Bronchial epithelial cell (primary cell): ENCODE measurements around the gene LAMA2. TPM values are rescaled to one million over a fixed set of nuclear protein-coding genes. Genes with fewer than 3 reads are reported as not detected.
A peak's percentile ranks its signal among the peaks of the same experiment; 100 is the strongest.

Experiments
- DNase-seq: peaks from one replicate; pipeline ENCODE4 v3.0.0-alpha.2; 2010; ENCODE audit warnings: low read depth
- FAIRE-seq: peaks from 2 replicates; lab custom pipeline; 2011; peaks lifted over from hg19 to GRCh38; lab: Jason Lieb, UNC
- H3K27me3 ChIP-seq: 2 replicates; pipeline ENCODE4 v1.5.1; 2011; ENCODE audit warnings: low read length; ENCODE audit not compliant: control insufficient read depth, insufficient read depth
- H3K36me3 ChIP-seq: 2 replicates; pipeline ENCODE4 v1.5.1; 2011; ENCODE audit warnings: low read length; ENCODE audit not compliant: control insufficient read depth, insufficient read depth
- H3K4me3 ChIP-seq: 2 replicates; pipeline ENCODE4 v1.5.1; 2011; ENCODE audit warnings: mild to moderate bottlenecking, low read depth, low read length, control low read depth
- total RNA-seq: library from RNA; depleted of rRNA; stranded (reverse); fragments of >200 nt; gene quantifications from 2 replicates; pipeline ENCODE4 v1.2.1, GENCODE V29; 2014
- TF ChIP-seq, protein P1 (sequence below): IDR thresholded peaks from 2 replicates; pipeline ENCODE4 v1.5.1; 2011; ENCODE audit warnings: mild to moderate bottlenecking, moderate library complexity, low read length, control low read depth, inconsistent platforms; ENCODE audit not compliant: insufficient read depth, severe bottlenecking

LAMA2 gene
- total RNA-seq, 1 donor from 2014 or later = 2.6 TPM

DNA sequence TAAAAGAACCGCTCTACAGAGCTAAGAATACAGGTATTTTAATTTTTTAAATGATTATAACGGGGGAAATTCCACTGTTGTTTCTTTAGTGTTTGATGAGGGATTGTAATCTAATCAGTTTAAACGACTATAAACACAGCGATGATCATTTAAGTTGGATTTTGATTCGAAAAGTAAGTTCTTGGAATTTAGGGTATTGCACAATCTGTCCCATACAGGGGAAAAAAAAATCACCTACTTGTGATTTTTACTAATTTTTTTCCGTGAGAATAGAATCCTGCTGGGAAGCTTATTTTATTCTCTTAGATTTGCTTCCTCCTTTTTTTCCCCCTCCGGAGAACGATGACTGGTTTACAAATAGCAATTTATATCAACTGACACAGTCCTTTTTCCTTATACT lies 108.0 kb downstream of the LAMA2 start:
- H3K36me3 ChIP-seq = no peaks in the 10 kb centered on the region
- H3K4me3 ChIP-seq = no peak overlapping the region
- no peaks in the 10 kb centered on the region for H3K27me3 ChIP-seq
- TF ChIP-seq, protein P1, sequence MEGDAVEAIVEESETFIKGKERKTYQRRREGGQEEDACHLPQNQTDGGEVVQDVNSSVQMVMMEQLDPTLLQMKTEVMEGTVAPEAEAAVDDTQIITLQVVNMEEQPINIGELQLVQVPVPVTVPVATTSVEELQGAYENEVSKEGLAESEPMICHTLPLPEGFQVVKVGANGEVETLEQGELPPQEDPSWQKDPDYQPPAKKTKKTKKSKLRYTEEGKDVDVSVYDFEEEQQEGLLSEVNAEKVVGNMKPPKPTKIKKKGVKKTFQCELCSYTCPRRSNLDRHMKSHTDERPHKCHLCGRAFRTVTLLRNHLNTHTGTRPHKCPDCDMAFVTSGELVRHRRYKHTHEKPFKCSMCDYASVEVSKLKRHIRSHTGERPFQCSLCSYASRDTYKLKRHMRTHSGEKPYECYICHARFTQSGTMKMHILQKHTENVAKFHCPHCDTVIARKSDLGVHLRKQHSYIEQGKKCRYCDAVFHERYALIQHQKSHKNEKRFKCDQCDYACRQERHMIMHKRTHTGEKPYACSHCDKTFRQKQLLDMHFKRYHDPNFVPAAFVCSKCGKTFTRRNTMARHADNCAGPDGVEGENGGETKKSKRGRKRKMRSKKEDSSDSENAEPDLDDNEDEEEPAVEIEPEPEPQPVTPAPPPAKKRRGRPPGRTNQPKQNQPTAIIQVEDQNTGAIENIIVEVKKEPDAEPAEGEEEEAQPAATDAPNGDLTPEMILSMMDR = no peak
- no peak for DNase-seq
- no peak for FAIRE-seq

DNA sequence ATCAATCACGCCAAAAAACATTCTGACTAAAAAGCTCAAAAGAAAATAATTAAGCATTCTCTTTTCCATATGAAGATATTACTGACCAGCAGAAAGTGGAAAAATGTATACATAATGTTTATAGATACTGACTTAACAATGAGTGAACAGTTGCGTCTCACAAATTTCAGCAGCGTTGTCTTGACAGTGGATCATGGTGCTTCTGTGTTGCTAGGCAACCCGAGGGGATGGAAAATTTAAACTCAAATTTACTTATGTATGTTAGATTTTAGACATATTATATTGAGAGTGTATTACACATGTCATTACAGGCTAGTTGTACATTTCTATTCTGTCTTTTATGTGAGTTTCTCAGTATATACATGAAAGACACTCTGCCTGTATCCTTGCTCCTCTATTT lies 110.2 kb downstream of the LAMA2 start:
- FAIRE-seq (no peak), DNase-seq (no peak)
- Histone ChIP-seq H3K36me3 (no peaks in the 10 kb centered on the region), H3K4me3 (no peak overlapping the region), H3K27me3 (no peaks in the 10 kb centered on the region)
- TF ChIP-seq, protein P1 = no peak

DNA sequence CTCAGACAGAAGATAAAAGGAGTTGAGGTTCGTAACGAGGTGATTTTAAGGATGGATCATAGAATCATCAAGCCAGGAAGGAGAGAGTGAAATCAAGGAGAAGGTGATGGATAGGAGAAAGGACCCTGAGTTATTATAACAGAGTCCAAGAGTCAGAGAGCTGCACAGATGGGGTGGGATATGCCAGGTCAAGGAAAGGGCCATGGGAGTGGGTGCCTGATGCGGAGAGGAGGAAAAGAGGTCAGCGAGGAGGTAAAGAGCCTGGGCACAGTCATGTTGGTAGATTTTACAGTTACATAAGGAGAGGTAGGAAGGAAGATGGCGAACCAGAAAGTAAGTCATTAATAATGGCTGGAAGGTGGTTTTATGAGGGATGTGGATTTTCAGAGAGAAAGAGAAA lies 114.9 kb downstream of the LAMA2 start:
- H3K27me3 ChIP-seq = no peaks in the 10 kb centered on the region
- DNase-seq (no peak), FAIRE-seq (no peak)
- no peak overlapping the region for H3K4me3 ChIP-seq
- TF ChIP-seq, protein P1 = no peak
- no peaks in the 10 kb centered on the region for H3K36me3 ChIP-seq

DNA sequence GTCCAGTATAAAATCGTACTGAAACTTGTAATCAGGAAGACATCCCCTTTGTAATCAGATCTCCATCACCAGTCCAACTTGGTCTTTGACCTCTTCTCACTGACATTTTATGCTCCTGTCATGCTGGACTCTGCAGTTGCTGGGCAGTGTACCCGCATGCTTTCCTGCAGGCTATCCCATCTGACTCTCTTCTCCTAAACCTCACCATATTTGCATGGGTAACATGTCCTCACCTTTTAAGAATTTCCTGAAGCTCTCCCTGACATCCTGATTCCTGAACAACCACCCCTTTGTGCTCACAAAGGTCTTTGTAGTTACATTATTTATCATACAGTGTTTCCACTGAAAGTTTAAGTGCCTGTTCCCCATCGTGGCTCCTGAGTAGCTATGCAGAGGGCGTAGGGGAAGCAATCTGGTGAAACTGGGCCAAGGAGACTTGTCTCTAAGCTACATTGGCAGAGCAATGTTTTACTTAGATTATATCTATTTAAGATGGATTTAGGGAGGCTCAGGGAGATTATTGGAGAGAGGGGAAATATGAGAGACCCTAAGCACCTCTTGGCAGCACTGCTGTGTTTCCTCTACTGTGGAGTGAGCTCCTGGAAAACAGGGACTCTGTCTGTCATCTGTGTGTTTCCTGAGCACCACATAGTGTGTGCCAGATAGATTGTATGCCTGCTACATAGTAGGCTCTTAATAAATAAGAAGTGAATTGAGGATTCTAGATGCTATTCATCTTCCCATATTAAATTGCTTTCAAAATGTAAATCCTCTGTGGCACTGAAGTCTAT lies 124.0 kb downstream of the LAMA2 start:
- TF ChIP-seq, protein P1 = no peak
- Histone ChIP-seq H3K27me3 (no peaks in the 10 kb centered on the region), H3K36me3 (no peaks in the 10 kb centered on the region), H3K4me3 (no peak overlapping the region)
- FAIRE-seq (no peak), DNase-seq (peak; percentile 4)

DNA sequence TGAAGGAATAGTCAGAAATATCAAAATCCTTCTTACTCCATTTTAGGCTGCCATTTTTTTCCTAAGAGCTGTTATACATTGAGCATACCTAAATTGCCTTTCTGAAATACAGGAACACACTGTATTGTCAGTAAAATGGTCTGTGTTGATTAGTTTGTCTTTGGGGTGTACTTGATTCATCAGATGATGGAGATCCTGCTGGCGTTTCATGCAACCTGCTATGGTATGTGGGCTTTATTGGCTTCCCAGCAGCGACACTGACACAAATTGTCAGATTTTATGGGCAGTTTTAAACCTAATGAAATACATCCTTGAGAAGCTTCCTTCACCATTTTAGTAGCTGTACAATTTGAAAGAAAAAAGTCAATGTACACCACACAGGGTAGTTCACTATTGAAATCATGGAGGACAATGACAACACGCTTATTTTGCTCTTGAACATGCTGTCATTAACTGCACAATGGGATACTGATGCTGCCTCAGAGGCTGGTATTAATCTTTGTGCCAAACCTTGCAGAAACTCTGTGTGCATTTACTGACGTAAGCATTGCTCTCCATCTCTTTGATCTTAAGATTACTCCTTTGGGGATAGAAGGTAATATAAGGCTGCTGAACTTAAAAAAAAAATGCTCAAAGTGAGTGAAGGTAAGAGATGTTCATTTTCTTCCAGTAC lies 124.9 kb downstream of the LAMA2 start:
- Histone ChIP-seq H3K36me3 (no peaks in the 10 kb centered on the region), H3K27me3 (no peaks in the 10 kb centered on the region), H3K4me3 (no peak overlapping the region)
- DNase-seq = no peak
- TF ChIP-seq, protein P1 = no peak
- FAIRE-seq = no peak
